AG09309 (cell line): ENCODE data around the gene ANKRD44.

Experiments used
- DNase-seq: peaks from one replicate; pipeline ENCODE4 v3.0.0-alpha.2; 2010; ENCODE audit warnings: low read depth
- H3K4me3 ChIP-seq: 2 replicates; pipeline ENCODE4 v1.5.1; 2011; ENCODE audit warnings: mild to moderate bottlenecking, low read depth, low read length, moderate library complexity; ENCODE audit not compliant: control insufficient read depth
- CTCF ChIP-seq: IDR thresholded peaks from 2 replicates; pipeline ENCODE4 v1.5.1; 2011; ENCODE audit warnings: mild to moderate bottlenecking, low read depth, low read length, inconsistent platforms; ENCODE audit not compliant: insufficient read depth, control insufficient read depth; ENCODE audit errors: missing control alignments

Gene ANKRD44

GRCh38 chr2:197135806-197136205, 174.8 kb downstream of the ANKRD44 start:
- DNase-seq: no peak
- no peak for TF ChIP-seq CTCF

GRCh38 chr2:197134206-197134605, 176.4 kb downstream of the ANKRD44 start:
- no peak for DNase-seq
- no peak for TF ChIP-seq CTCF
- H3K4me3 ChIP-seq: no peak overlapping the region

More at GRCh38 chr2:197135806-197136205, 174.8 kb downstream of the ANKRD44 start:
- no peak overlapping the region for H3K4me3 ChIP-seq

- DNase-seq: no peak
- H3K4me3 ChIP-seq: no peak overlapping the region
- TF ChIP-seq CTCF: no peak
Observed at GRCh38 chr2:197131558-197131855, 179.1 kb downstream of the ANKRD44 start.

- no peak overlapping the region for H3K4me3 ChIP-seq
Observed at GRCh38 chr2:197130318-197130717, 180.3 kb downstream of the ANKRD44 start.

GRCh38 chr2:197128897-197129296, 181.7 kb downstream of the ANKRD44 start:
- DNase-seq: no peak
- TF ChIP-seq CTCF: no peak
- no peak overlapping the region for H3K4me3 ChIP-seq

More at GRCh38 chr2:197130318-197130717, 180.3 kb downstream of the ANKRD44 start:
- TF ChIP-seq CTCF: no peak
- DNase-seq: no peak

- no peak for TF ChIP-seq CTCF
- H3K4me3 ChIP-seq: no peak overlapping the region
- no peak for DNase-seq
Observed at GRCh38 chr2:197128126-197128525, 182.5 kb downstream of the ANKRD44 start.
